K562 (cell line): Measurements from ENCODE around the gene PTCH1. TPM values are rescaled to one million over a fixed set of nuclear protein-coding genes. Genes with fewer than 3 reads are reported as not detected.

Experiments used
- ATAC-seq: fragments of 200-7000 bp; cut with Tn5 transposase; 3 replicates; pipeline ENCODE4 v1.9.1; 2020; ENCODE audit warnings: moderate library complexity
- BruUV-seq: library from RNA; stranded (reverse); fragments of 400-500 nt; replicated peaks from 2 replicates; lab custom pipeline; 2021; lab: Mats Ljungman, UMichigan
- CTCF ChIA-PET: fragments of 300-600 bp; formaldehyde crosslinking; extraction: SDS; loops from one replicate; lab custom pipeline; 2021; ENCODE audit warnings: low intra/inter-chr PET ratio; lab: Yijun Ruan, JAX
- POLR2A ChIA-PET: fragments of 300-600, 350-650 bp; sonication (Branson Sonifier 250); formaldehyde crosslinking; extraction: SDS; loops from one replicate; lab custom pipeline; 2021; ENCODE audit warnings: antibody characterized with exemption, inconsistent platforms; lab: Yijun Ruan, JAX
- DNase-seq, 4 experiments: peaks; one replicate each; pipeline versions ENCODE4 v3.0.0 to v3.0.0-alpha.2; 2011 to 2018; ENCODE audit warnings: low spot score in 3 of 4, mixed read lengths in 3 of 4; ENCODE audit errors: extremely low read depth in 1 of 4
- FAIRE-seq: peaks from 2 replicates; lab custom pipeline; 2011; peaks lifted over from hg19 to GRCh38; lab: Jason Lieb, UNC
- H2AFZ ChIP-seq: 2 replicates; pipeline ENCODE4 v1.6.0; 2011; ENCODE audit warnings: low read depth, low read length, control low read depth, inconsistent platforms
- H3K27ac ChIP-seq: fragments of 200-600 bp; 3 replicates; pipeline ENCODE4 v1.8.0; 2011; ENCODE audit warnings: low read depth, mild to moderate bottlenecking, control low read depth, inconsistent platforms, low read length, moderate library complexity, mixed read lengths; ENCODE audit errors: extremely low read depth
- H3K27me3 ChIP-seq, 2 experiments: fragments of 300-600 bp in 1 of 2; 2 replicates in 1 of 2; 3 replicates in 1 of 2; pipeline versions ENCODE4 v1.6.0 to v1.8.0; 2011; ENCODE audit warnings: inconsistent platforms in 2 of 2, low read length in 2 of 2, mild to moderate bottlenecking in 1 of 2, mixed read lengths in 1 of 2, moderate library complexity in 1 of 2; ENCODE audit not compliant: control insufficient read depth in 2 of 2, insufficient read depth in 2 of 2
- H3K36me3 ChIP-seq: fragments of 300-600 bp; 3 replicates; pipeline ENCODE4 v1.8.0; 2011; ENCODE audit warnings: mild to moderate bottlenecking, low read length, inconsistent platforms; ENCODE audit not compliant: control insufficient read depth, insufficient read depth
- H3K4me1 ChIP-seq, 2 experiments: fragments of 200-600 bp in 1 of 2; replicated peaks in 1 of 2; 2 replicates in 1 of 2; 3 replicates in 1 of 2; pipeline versions ENCODE4 v1.5.1 to v1.8.0; 2011; ENCODE audit warnings: inconsistent platforms in 2 of 2, low read length in 2 of 2, mild to moderate bottlenecking in 1 of 2, mixed read lengths in 1 of 2, moderate library complexity in 1 of 2; ENCODE audit not compliant: control insufficient read depth in 2 of 2, insufficient read depth in 2 of 2
- H3K4me2 ChIP-seq: 2 replicates; pipeline ENCODE4 v1.6.1; 2011; ENCODE audit warnings: low read length, control low read depth, inconsistent platforms, mixed read lengths; ENCODE audit not compliant: insufficient read depth
- H3K4me3 ChIP-seq: fragments of 200-600 bp; sonication (generic), shearing (Covaris generic); 2 replicates; pipeline ENCODE4 v1.5.1; 2016; ENCODE audit warnings: control low read depth, inconsistent platforms
- H3K79me2 ChIP-seq: fragments of 200-600 bp; 3 replicates; pipeline ENCODE4 v1.8.0; 2011; ENCODE audit warnings: low read length, inconsistent platforms; ENCODE audit not compliant: control insufficient read depth, insufficient read depth
- H3K9ac ChIP-seq, 2 experiments: 2 replicates each; pipeline versions ENCODE4 v1.6.0 to v1.6.1; 2011; ENCODE audit warnings: low read depth in 2 of 2, low read length in 2 of 2, control low read depth in 1 of 2, inconsistent platforms in 1 of 2, mild to moderate bottlenecking in 1 of 2, mixed read lengths in 1 of 2; ENCODE audit not compliant: insufficient read depth in 1 of 2
- H3K9me1 ChIP-seq: one replicate; pipeline ENCODE4 v1.6.0; 2011; ENCODE audit warnings: inconsistent platforms, mild to moderate bottlenecking, low read length, moderate library complexity; ENCODE audit not compliant: control insufficient read depth, insufficient read depth
- H3K9me3 ChIP-seq: replicated peaks from 2 replicates; pipeline ENCODE4 v1.5.1; 2011; ENCODE audit warnings: low read depth, low read length, inconsistent platforms; ENCODE audit not compliant: control insufficient read depth, insufficient read depth
- H4K20me1 ChIP-seq: replicated peaks from 2 replicates; pipeline ENCODE4 v1.6.1; 2011; ENCODE audit warnings: low read length, inconsistent platforms, mixed read lengths; ENCODE audit not compliant: control insufficient read depth, insufficient read depth
- C11orf30 ChIP-seq: fragments of 450-650 bp; IDR thresholded peaks from 2 replicates; pipeline ENCODE4 v1.6.1; 2016; ENCODE audit warnings: low read depth, mild to moderate bottlenecking
- CBX2 ChIP-seq: fragments of 200-600 bp; sonication (generic); IDR thresholded peaks from one replicate; pipeline ENCODE4 v1.6.1; 2012; ENCODE audit warnings: mild to moderate bottlenecking, low read length, inconsistent platforms; ENCODE audit not compliant: insufficient read depth, poor library complexity, severe bottlenecking
- CBX5 ChIP-seq: IDR thresholded peaks from 2 replicates; pipeline ENCODE4 v1.6.1; 2014; ENCODE audit warnings: low read depth, borderline replicate concordance
- CUX1 ChIP-seq: fragments of 200-800 bp; sonication (Bioruptor generic); IDR thresholded peaks from 2 replicates; pipeline ENCODE4 v1.6.1; 2016; ENCODE audit warnings: missing genetic modification characterization, missing compliant biosample characterization
- E4F1 ChIP-seq: fragments of 250-450 bp; sonication (Bioruptor Pico); IDR thresholded peaks from 2 replicates; pipeline ENCODE4 v1.5.0; 2021; ENCODE audit warnings: mild to moderate bottlenecking, borderline replicate concordance
- NR2F6 ChIP-seq: fragments of 450-650 bp; formaldehyde crosslinking; IDR thresholded peaks from 2 replicates; pipeline ENCODE4 v1.4.0; 2020; ENCODE audit warnings: mild to moderate bottlenecking
- SP2 ChIP-seq: IDR thresholded peaks from 2 replicates; pipeline ENCODE4 v1.6.1; 2011; ENCODE audit warnings: mild to moderate bottlenecking, low read depth, low read length, moderate library complexity; ENCODE audit not compliant: poor library complexity, severe bottlenecking; ENCODE audit errors: extremely low read depth
- TCF15 ChIP-seq: fragments of 250-450 bp; sonication (Bioruptor Pico); IDR thresholded peaks from 2 replicates; pipeline ENCODE4 v1.8.0; 2022; ENCODE audit warnings: moderate library complexity, mild to moderate bottlenecking, inconsistent platforms
- ZBTB43 ChIP-seq: sonication (generic); formaldehyde crosslinking; IDR thresholded peaks from 2 replicates; pipeline ENCODE4 v1.8.0; 2023; ENCODE audit warnings: mild to moderate bottlenecking, missing genetic modification reagents
- ZNF175 ChIP-seq: fragments of 200-800 bp; sonication (Bioruptor generic); IDR thresholded peaks from 2 replicates; pipeline ENCODE4 v1.6.1; 2016; ENCODE audit warnings: low read depth, mild to moderate bottlenecking, missing genetic modification characterization, missing compliant biosample characterization
- ZNF444 ChIP-seq: fragments of 250-450 bp; sonication (Bioruptor Pico); IDR thresholded peaks from 2 replicates; pipeline ENCODE4 v1.4.0; 2020; ENCODE audit warnings: mild to moderate bottlenecking, moderate library complexity
- ZNF695 ChIP-seq: fragments of 450-650 bp; formaldehyde crosslinking; IDR thresholded peaks from 2 replicates; pipeline ENCODE4 v1.4.0; 2020; ENCODE audit warnings: mild to moderate bottlenecking, moderate library complexity
- ZNF696 ChIP-seq: fragments of 250-450 bp; sonication (Bioruptor Pico); conservative IDR thresholded peaks from 2 replicates; pipeline ENCODE4 v1.4.0; 2020; ENCODE audit warnings: mild to moderate bottlenecking, moderate library complexity
- ZNF77 ChIP-seq: fragments of 250-450 bp; sonication (Bioruptor Pico); IDR thresholded peaks from 2 replicates; pipeline ENCODE4 v1.5.0; 2020
- WGBS: fragments of 100-300 bp; shearing (Covaris generic); methylation state at CpG from one replicate; pipeline ENCODE4 v1.1.6; 2016; ENCODE audit warnings: low coverage, mixed read lengths; ENCODE audit not compliant: insufficient coverage; ENCODE audit errors: missing lambda C conversion rate; 5-methylcytosine and 5-hydroxymethylcytosine counted together
- in situ Hi-C: fragments of 300-500 bp; cut with MboI; formaldehyde crosslinking; loops from 4 replicates; pipeline ENCODE4 v1.15.0; 2018; ENCODE audit warnings: inconsistent platforms, mixed read lengths
- intact Hi-C: fragments of 100-400 bp; cut with micrococcal nuclease; formaldehyde crosslinking; loops from 2 replicates; pipeline ENCODE4 v1.14.2; 2022
- polyA plus RNA-seq, 8 experiments: library from polyadenylated mRNA; depleted of rRNA in 4 of 8; stranded (reverse) in 5 of 8; unstranded in 3 of 8; fragments of >200 nt; fragmentation: Nextera tagmentation in 2 of 8; fragmentation: Illumina TruSeq in 1 of 8; extraction: Ambion mirVana in 2 of 8; extraction: Trizol in 1 of 8; gene quantifications; 2 replicates each; pipeline versions ENCODE4 v1.2.1 to v1.2.3, GENCODE V29; 2011 to 2014; ENCODE audit warnings: inconsistent platforms in 1 of 8, missing spikeins in 1 of 8
- total RNA-seq, 7 experiments: library from RNA; depleted of rRNA in 6 of 7; stranded (reverse); fragments of >200 nt in 6 of 7; fragmentation: Illumina TruSeq in 2 of 7; extraction: Trizol in 2 of 7; gene quantifications; 2 replicates each; pipeline versions ENCODE4 v1.2.1 to v1.2.3, GENCODE V29; 2011 to 2021; ENCODE audit warnings: low replicate concordance in 1 of 7

PTCH1 gene
- total and polyA plus RNA-seq, 9 of the 15 experiments (the other 6 are each of a cell fraction or from before 2014, with no cell fraction given) = 0.70 to 9.9 (median 3.8) TPM

GRCh38 chr9:95496687-95497086 lies 20.1 kb downstream of the PTCH1 start:
- no peak for FAIRE-seq
- in situ Hi-C loops = no loop called here
- no TSS peak for BruUV-seq
- TF ChIP-seq TCF15 (CRISPR knock-in tag) (no peak), ZBTB43 (CRISPR knock-in tag) (no peak), ZNF695 (CRISPR knock-in tag) (no peak), C11orf30 (no peak), SP2 (no peak), NR2F6 (CRISPR knock-in tag) (no peak), CBX2 (no peak), CUX1 (CRISPR knock-in tag) (no peak), CBX5 (no peak), ZNF696 (CRISPR knock-in tag) (no peak), ZNF444 (no peak), E4F1 (no peak), ZNF77 (CRISPR knock-in tag) (no peak), ZNF175 (CRISPR knock-in tag) (no peak)

More at GRCh38 chr9:95496687-95497086, 20.1 kb downstream of the PTCH1 start:
- DNase-seq = no peak
- no peak overlapping the region for H3K4me3 ChIP-seq
- no peaks in the 10 kb centered on the region for H3K36me3 ChIP-seq
- no peak for ATAC-seq
- CTCF ChIA-PET = no interaction called here
- H3K4me1 ChIP-seq = peaks cover 5 to 14% of the 10 kb centered on the region in 2 experiments; a peak in 3 of 5 replicates
- no peak overlapping the region for H2AFZ ChIP-seq
- no peaks in the 10 kb centered on the region for H3K9me3 ChIP-seq
- no peak overlapping the region for H3K9ac ChIP-seq
- H3K79me2 ChIP-seq = no peaks in the 10 kb centered on the region; the same call in 2 of the 3 replicates
- intact Hi-C loops = no loop called here
- no peak overlapping the region for H3K4me2 ChIP-seq
- POLR2A ChIA-PET = no interaction called here
- no peaks in the 10 kb centered on the region for H3K27me3 ChIP-seq
- H4K20me1 ChIP-seq = peaks cover 8% of the 10 kb centered on the region; the same call in 1 of the 2 replicates
- H3K9me1 ChIP-seq = peaks cover 4% of the 10 kb centered on the region
- WGBS = 74% methylated on average over 2 of the region's 2 CpGs
- no peak overlapping the region for H3K27ac ChIP-seq
